NT2/D1 (cell line): Measurements from ENCODE around the gene REV3L.

ENCODE experiments used
- DNase-seq: peaks from one replicate; pipeline ENCODE4 v3.0.0-alpha.2; 2011; ENCODE audit warnings: low read depth, low spot score
- H3K27me3 ChIP-seq: 2 replicates; pipeline ENCODE4 v1.6.0; 2011; ENCODE audit warnings: mild to moderate bottlenecking; ENCODE audit not compliant: insufficient read length, insufficient read depth
- H3K36me3 ChIP-seq: 2 replicates; pipeline ENCODE4 v1.6.1; 2011; ENCODE audit warnings: mild to moderate bottlenecking, low read length, mixed read lengths; ENCODE audit not compliant: insufficient read depth, insufficient read length
- H3K4me1 ChIP-seq: 2 replicates; pipeline ENCODE4 v1.5.1; 2011; ENCODE audit not compliant: insufficient read depth, insufficient read length
- H3K4me3 ChIP-seq: 2 replicates; pipeline ENCODE4 v1.5.1; 2011; ENCODE audit warnings: low read depth; ENCODE audit not compliant: insufficient read length
- H3K9ac ChIP-seq: 2 replicates; pipeline ENCODE4 v1.6.0; 2011; ENCODE audit warnings: low read depth; ENCODE audit not compliant: insufficient read length
- H3K9me3 ChIP-seq: 2 replicates; pipeline ENCODE4 v1.5.1; 2011; ENCODE audit warnings: mild to moderate bottlenecking, low read length; ENCODE audit not compliant: insufficient read depth
- SUZ12 ChIP-seq: IDR thresholded peaks from 2 replicates; pipeline ENCODE4 v1.6.1; 2011; ENCODE audit not compliant: insufficient read length, insufficient read depth; ENCODE audit errors: extremely low read depth
- YY1 ChIP-seq: IDR thresholded peaks from 2 replicates; pipeline ENCODE4 v1.6.1; 2011; ENCODE audit not compliant: insufficient read length, insufficient read depth
- ZNF274 ChIP-seq: IDR thresholded peaks from 2 replicates; pipeline ENCODE4 v1.6.1; 2011; ENCODE audit warnings: mild to moderate bottlenecking, low read depth, low read length

Gene REV3L

GRCh38 chr6:111503660-111504059, 20.6 kb upstream of the REV3L start:
- Histone ChIP-seq H3K9me3 (no peaks in the 10 kb centered on the region; the same call in 1 of the 2 replicates), H3K4me1 (no peaks in the 10 kb centered on the region), H3K27me3 (no peaks in the 10 kb centered on the region), H3K9ac (no peak overlapping the region), H3K36me3 (no peaks in the 10 kb centered on the region), H3K4me3 (no peak overlapping the region)
- TF ChIP-seq ZNF274 (no peak), SUZ12 (no peak), YY1 (no peak)
- no peak for DNase-seq

DNA sequence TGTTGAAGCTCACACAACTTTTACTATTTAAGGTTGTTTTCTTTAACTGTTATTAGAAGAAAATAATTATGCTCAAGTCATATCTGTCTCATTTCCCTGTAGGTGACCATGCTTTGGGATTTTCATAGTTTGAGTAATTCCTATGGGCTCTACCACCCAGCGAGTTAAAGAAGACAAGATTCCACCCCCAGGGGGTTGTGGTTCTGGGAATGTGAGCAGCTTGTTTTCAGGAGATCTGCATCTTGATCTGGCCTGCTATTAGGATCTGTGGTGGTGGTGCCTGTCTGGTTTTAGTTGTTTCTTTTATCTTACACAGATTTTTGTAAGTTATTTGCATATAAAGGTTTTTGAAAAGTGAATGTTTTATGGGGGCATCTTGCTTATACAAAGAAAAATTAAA, 20.2 kb upstream of the REV3L start:
- H3K9me3 ChIP-seq, result no peaks in the 10 kb centered on the region; the same call in 1 of the 2 replicates
- no peaks in the 10 kb centered on the region for H3K27me3 ChIP-seq
- no peak overlapping the region for H3K9ac ChIP-seq
- no peak overlapping the region for H3K4me3 ChIP-seq
- DNase-seq, result no peak
- TF ChIP-seq SUZ12 (no peak), YY1 (no peak)
- H3K36me3 ChIP-seq, result no peaks in the 10 kb centered on the region
- no peaks in the 10 kb centered on the region for H3K4me1 ChIP-seq

DNA sequence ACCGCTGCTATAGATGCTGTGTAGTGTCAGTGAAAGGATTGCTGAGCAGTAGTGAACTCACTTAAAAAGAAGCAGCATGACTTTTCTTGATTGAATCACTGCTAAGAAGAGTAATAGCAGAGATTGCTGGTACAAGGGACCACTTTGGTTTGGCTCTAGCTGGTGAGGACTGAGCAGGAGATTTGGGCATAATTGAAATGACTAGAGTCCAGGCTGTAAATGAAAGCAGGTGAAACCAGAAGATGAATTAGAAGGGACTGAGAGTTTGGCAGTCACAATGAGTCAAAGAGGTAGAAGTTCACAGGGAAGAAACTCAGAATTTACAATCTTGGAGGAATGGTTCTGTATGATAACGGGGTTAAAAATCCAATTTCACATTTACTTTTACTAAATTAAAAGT, 19.1 kb upstream of the REV3L start:
- no peaks in the 10 kb centered on the region; the same call in 1 of the 2 replicates for H3K9me3 ChIP-seq
- no peak for TF ChIP-seq ZNF274
- no peaks in the 10 kb centered on the region for H3K27me3 ChIP-seq
- no peaks in the 10 kb centered on the region for H3K4me1 ChIP-seq
- no peaks in the 10 kb centered on the region for H3K36me3 ChIP-seq
- DNase-seq, result no peak
- H3K9ac ChIP-seq, result no peak overlapping the region
- no peak overlapping the region for H3K4me3 ChIP-seq

GRCh38 chr6:111499269-111499793, 16.3 kb upstream of the REV3L start:
- Histone ChIP-seq H3K4me3 (no peak overlapping the region), H3K9me3 (no peaks in the 10 kb centered on the region), H3K4me1 (no peaks in the 10 kb centered on the region), H3K36me3 (no peaks in the 10 kb centered on the region), H3K9ac (no peak overlapping the region), H3K27me3 (no peaks in the 10 kb centered on the region)
- TF ChIP-seq SUZ12, result no peak
- TF ChIP-seq ZNF274, result no peak
- no peak for TF ChIP-seq YY1
- no peak for DNase-seq

GRCh38 chr6:111494951-111495635, 12.1 kb upstream of the REV3L start:
- H3K9ac ChIP-seq, result no peak overlapping the region
- H3K4me3 ChIP-seq, result no peak overlapping the region
- no peaks in the 10 kb centered on the region for H3K9me3 ChIP-seq
- TF ChIP-seq YY1 (no peak), ZNF274 (no peak), SUZ12 (no peak)
- no peaks in the 10 kb centered on the region for H3K27me3 ChIP-seq
- H3K4me1 ChIP-seq, result no peaks in the 10 kb centered on the region
- no peak for DNase-seq
- H3K36me3 ChIP-seq, result no peaks in the 10 kb centered on the region

GRCh38 chr6:111492499-111492898, 9.5 kb upstream of the REV3L start:
- Histone ChIP-seq H3K4me3 (no peak overlapping the region), H3K36me3 (peaks cover 5% of the 10 kb centered on the region), H3K9me3 (no peaks in the 10 kb centered on the region), H3K27me3 (no peaks in the 10 kb centered on the region), H3K4me1 (no peaks in the 10 kb centered on the region), H3K9ac (no peak overlapping the region)
- no peak for DNase-seq
- TF ChIP-seq ZNF274, result no peak
- TF ChIP-seq SUZ12, result no peak
- TF ChIP-seq YY1, result no peak

DNA sequence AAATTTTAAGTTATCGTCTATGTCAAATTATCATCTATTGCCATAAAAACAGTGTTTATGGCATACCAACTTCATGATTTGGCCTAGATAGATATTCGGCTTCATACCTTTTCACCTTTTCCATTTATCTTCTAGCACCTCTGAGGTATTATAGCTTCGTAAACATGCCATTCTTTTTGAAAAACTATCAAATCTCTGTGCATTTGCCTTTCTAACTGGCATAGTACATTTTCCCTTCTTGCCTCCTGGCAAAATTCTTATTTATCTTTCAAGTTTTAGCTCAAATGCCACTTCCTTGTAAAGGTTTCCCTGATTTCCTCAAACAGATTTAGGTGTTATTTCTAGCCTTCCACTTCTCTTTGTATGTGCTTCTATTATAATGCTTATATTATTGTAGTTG, 7.0 kb upstream of the REV3L start:
- peaks cover 16% of the 10 kb centered on the region for H3K36me3 ChIP-seq
- TF ChIP-seq YY1 (no peak), ZNF274 (no peak), SUZ12 (no peak)
- no peak overlapping the region for H3K9ac ChIP-seq
- no peak for DNase-seq
- no peak overlapping the region for H3K4me3 ChIP-seq
- H3K27me3 ChIP-seq, result no peaks in the 10 kb centered on the region
- peaks cover 12% of the 10 kb centered on the region; the same call in 1 of the 2 replicates for H3K9me3 ChIP-seq
- no peaks in the 10 kb centered on the region for H3K4me1 ChIP-seq
